HG02973 (cell line): ENCODE measurements around the gene CRABP1.

Experiments
- ATAC-seq: cut with Tn5 transposase; IDR thresholded peaks from one replicate; pipeline ENCODE4 v1.9.1; 2021; ENCODE audit warnings: moderate library complexity; ENCODE audit not compliant: unreplicated experiment

Gene CRABP1

DNA sequence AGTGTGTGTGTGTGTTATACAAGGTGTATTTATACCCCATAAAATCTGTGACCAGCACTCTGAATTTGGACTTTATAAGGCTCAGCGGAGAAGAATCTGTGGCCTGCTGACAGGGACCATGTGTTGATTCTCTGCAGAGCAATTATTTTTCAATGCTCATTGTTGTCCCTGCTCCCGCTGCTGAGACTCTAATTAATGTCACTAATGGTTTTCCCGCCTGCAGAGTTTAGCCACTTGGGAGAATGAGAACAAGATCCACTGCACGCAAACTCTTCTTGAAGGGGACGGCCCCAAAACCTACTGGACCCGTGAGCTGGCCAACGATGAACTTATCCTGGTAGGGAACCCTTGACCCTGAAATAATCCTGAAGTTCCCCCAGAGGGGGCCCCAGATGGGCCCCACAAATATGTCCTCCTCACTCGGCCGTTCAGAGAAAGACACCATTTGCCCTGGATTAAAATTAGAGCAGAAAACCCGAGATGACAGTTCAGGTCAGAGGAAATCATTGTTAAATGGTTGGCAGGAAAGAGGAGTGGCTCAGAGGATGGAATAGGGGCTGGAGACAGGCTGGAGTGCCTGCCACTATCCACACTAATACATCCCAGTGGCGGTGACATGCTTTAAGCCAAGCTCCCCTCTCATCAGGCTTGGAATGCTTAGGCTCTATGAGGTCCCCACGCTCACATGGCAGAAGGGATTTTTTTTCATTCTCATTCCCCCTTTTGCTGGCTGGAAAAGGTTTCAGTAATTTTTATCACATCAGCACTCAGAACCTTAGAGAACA is 3.3 kb downstream of the CRABP1 start:
- no peak for ATAC-seq

DNA sequence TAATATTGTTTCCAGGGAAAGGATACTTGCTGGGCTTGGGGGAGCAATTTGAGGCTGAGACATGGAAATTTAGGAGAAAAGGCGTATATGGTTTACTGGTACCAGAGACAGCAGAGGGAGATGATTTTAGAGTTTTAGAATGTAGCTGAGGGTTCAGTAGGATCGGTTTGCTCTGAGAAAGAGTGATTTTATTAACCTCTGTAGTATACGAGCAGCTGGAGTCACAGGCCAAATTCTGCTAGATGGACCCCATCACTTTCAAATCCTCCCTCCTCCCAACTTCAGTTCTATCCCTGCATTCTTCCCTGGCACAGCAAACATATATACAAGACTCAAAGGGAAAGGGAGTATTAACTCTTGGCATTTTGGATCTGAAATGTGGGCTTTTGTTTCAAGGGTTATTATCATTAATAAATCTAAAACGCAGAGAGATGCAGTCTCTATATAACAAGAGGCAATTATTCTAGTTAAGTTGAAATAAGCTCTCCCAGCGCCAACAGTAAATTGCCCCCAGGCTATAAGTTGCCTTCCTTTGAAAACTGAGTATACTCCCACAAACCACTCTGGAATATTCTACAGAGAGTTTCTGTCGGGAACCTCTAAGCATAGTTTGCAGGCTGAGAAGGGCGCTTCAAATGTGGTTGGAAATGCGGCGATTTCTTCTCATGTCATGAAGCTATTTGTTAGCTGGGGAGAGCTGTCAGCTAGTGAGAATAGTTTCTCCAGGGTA is 5.4 kb downstream of the CRABP1 start:
- ATAC-seq, result no peak

DNA sequence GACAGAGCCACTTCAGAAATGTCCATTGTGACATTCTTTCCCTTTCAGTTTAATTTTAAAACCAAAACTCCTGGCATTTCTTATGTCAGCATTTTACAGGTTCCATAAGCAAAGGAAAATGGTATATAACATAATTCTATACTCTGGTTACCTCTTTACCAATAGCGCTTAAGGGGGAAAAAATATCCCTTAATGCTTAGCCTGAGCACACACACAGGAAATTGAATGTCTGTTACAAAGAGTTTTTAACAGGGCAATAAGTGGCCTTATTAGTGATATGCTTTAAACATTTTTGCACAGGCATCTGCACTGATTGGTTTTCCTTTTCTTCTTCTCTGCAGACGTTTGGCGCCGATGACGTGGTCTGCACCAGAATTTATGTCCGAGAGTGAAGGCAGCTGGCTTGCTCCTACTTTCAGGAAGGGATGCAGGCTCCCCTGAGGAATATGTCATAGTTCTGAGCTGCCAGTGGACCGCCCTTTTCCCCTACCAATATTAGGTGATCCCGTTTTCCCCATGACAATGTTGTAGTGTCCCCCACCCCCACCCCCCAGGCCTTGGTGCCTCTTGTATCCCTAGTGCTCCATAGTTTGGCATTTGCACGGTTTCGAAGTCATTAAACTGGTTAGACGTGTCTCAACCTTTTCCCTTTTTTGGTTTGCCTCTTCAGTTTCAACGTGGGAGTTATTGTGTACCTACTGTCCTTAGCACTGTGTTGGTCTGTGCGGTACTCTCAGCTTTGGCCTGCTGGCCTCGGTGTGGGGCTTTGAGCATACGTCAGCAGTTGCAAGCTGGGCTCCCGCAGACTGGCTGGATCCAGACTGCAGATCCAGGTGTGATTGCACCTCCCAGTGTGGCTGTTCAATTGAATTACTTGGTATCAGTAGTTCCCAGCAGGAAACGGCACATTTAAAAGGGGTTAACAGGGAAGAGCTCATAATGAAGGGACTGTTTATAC is 7.7 kb downstream of the CRABP1 start:
- no peak for ATAC-seq

DNA sequence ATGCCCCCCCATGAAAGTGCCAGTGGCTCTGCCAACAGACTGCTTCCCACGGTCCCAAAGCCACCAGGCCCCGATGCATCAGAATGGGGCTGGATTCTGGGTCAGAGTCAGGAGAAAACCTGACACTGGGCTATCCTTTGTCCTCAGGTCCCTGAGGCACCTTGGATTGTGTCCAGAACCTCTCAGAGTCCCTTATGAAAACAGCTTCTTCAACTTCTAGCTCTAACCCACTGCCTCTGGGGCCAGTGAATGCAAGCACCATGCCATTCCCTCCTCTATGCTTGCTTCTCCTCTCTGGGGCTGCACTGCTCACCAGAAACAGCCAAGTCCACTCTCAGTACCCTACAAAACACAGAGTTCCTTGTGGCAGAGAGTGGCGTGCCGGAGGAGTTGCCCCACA is 9.9 kb downstream of the CRABP1 start:
- ATAC-seq, result no peak

DNA sequence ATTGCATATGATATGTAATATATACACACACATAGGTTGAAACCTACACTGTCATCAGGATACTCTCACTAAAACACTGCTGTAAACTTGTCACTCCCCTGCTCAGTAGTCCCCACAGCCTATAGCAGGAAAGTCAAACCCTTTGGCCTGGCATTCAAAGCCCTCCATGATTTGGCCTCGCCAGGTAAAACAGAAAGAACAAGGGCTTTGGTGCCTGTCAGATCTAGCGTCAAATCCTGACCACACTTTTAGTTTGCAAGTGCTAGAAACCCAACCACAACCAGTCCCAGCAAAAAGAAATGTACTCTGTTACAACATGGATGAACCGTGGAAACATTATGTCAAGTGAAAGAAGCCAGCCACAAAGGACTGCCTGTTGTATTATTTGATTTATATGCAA is 11.4 kb downstream of the CRABP1 start:
- ATAC-seq, result no peak

DNA sequence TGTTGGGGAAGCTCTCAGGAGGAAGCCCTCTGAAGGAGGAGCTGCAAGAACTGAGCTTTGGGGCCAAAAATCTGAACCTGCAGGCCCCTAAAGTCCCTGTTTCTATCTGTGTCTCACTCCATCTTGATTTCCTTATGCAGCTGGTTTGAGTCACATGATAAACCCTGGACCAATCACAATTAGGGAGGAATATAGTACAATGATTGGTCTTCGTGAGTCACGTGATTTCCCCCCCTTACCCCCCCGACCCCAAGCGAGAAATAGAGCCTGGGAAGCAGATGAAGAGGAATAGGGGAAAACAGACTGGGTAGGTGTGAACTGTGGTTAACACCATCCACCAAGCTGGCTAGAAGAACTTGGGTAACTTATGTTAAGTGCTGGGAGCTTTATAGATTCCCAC is 12.9 kb downstream of the CRABP1 start:
- ATAC-seq, result no peak

DNA sequence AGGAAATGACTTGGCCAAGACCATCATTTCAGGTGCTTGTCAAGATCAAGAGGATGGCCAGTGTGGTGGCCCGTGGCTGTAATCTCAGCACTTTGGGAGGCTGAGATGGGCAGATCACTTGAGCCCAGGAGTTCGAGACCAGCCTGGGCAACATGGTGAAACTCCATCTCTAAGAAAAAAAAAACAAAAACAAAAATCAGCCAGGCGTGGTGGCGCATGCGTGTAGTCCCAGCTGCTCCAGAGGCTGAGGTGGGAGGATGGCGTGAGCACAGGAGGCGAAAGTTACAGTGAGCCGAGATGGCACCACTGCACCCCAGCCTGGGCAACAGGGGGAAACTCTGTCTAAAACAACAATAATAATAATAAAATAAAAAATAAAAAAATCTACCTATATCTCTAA is 15.0 kb downstream of the CRABP1 start:
- ATAC-seq, result no peak

DNA sequence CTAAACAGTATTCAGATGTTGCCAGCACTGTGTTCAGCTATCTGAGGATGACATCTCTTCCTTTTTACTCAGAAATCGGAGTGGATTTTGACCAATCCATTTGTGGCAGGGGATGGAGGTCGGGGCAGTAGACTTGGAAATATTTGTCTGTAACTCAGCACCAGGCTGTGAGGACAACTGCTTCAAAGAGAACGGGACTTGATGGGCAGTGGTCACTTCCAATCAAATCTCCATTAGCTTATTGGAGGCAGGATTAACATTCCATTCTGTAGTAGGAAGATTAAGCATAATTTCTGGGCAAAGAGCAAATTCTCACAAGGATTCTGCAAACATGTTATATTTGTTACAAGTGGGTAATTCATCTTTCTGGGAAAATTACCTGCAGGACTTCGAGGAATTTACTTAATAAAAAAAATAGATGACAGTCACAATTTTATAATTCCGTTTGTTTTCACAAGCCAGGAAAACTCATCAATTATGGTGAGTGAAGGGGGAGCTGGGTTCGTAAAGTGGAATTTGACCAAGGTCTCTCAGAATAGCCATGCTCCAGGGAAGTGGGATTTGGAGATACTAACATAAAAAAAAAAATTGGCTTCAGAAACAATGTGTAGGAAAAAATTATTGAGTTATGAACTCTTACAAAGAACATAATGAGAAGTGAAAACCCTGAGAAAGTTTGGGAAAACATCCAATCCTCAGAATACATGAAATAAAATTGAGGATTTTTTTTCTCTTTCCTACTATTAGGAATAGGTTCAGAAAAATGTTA is 18.1 kb downstream of the CRABP1 start:
- no peak for ATAC-seq

DNA sequence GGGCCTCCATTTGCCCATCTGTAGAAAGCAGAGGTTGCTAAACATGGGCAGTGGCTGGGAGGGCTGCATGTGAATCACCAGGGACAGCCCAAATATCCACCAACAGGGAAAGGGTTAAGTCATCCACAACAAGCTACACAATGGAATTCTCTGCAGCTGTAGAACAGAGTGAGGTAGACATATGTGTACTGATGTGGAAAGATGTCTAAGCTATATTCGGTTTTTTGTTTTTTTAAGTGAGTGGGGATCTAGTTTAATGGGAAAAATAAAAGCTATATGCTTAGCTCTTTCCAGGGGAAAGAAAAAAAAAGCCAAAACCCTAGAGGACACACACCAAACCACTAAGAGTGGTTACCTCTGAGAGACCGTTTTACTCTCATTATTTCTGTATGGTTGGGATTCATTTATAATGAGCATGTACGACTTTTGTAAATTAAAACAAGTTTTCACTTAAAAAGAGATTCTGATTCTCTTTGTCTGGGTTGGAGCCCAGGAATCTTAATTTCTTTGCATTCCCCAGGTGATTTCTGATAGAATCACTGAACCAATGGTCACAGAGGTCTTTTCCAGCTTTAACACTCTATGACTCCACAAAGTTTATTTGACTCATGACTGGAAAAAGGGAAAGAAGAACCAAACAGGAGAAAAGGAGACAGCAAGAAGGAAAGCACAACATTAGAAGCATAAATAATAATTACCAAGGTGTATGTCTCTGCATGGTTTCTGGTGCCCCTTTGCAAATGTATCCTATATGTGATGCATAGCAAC is 19.1 kb downstream of the CRABP1 start:
- no peak for ATAC-seq

DNA sequence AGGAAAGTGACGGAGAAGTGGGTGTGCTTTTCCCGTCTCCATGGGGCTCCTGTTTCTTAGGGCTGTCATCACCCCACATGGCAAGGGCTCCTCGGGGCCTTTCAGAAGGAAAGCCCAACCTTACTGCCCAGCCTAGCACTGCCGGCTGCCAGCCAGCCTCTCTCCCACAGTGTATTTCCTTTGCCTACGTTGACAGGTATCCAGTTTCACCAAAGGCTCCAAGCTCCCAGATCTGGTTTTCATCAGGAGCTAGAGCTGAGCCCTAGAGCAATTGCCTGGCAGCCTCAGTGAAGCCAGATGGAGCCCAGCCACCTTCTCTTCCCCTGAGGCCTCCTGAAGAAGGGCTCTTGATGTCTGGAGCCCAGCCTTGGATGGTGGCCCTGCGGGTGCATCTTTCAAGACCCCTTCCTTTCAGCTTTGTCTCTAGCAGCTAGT is 20.2 kb downstream of the CRABP1 start:
- no peak for ATAC-seq

DNA sequence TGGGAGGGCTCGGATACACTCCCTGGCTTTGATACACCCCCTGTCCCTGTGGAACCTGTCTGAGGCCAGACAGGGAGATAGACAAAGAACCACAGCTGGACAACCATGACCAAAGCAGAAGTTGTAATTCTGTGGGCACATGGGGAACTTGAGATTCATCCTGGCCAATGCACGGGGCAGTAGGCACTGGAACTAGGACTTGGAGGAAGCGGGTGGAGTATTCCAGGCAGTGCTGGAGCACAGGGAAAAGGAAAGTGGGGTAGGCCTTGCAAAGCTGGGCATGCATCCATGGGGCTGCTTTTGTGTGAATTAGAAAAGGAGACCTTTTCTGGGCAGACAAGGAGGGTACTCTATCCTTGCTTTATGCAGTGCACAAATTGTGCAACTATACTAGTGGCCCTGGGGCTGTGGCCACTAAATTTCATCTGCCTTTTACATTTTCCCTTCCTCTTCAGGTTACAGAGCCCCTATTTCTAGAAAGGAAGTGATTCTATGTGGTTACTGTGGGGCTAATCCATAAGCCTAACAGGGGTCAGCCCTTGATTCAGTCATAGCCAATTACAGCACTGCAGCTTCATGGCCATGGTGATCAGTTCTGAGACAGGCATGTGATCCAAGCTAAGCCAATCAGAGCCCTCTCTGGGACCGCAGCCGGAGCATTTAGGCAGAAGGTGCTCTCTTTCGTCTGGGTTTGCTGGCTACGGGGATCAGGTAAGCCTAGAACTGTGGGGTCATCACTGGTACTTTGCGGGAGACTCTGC is 21.0 kb downstream of the CRABP1 start:
- no peak for ATAC-seq

DNA sequence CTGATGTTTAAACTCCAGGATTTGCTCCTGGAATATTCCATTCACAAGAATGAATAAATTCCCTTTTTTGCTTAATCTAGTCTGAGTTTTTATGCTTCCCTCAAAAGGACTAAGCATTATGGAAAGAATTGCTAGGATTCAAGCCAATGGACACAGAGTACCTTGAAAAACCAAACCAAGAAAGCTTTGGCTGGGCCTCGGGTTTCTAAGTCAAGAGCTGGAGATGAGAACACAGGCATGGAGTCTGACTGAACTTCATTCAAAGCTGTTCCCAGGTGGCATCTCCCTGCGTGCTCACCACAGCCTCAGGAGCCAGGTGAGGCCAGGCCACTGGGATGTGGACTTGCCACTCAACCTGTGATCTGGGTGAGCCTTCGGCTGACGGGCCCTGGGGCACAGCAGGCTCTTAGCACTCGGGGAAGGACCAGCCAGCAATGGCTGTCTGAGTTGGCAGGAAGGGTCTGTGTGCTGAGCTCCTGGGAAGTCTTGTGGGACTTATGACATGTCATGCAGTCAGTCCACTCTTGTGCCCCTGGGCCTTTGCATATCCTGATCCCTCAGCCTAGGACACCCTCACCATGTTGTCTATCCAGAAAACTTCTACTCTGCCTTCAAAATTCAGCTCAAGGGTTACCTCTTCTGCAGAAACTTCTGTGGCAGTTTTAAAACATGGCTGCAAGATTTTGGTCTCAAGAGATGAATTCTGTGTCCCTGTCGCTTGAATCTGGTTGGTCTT is 21.8 kb downstream of the CRABP1 start:
- ATAC-seq, result no peak

DNA sequence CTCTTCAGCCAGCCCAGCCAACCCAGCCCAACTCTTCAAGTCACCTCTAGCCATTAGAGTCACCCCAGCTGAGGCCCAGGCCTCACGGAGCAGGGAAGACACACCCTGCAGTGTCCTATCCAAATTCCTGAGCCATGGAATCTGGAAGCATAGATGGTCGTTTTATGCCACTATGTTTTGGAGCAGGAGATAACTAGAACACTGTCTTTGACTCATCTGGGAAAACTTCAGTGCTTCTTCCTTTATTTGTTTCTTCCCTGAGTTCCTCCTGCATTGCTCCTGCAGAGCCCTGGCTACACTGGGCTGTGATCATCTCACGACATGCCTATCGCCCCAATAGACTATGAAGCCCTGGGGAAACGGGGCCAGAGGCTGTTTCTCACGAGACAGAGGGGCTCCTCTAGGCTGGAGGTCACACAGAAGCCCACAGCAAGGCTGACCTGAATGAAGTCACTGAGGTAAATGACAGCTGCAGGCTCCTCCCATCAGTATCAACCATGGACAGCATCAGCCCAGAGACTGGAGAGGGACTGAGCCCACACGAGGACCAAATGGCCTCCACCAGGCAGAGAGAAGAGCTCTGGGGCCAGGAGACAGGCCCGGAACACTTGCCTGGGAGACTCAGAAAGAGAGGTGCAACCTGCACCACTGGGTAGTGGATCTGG is 22.7 kb downstream of the CRABP1 start:
- ATAC-seq, result no peak

DNA sequence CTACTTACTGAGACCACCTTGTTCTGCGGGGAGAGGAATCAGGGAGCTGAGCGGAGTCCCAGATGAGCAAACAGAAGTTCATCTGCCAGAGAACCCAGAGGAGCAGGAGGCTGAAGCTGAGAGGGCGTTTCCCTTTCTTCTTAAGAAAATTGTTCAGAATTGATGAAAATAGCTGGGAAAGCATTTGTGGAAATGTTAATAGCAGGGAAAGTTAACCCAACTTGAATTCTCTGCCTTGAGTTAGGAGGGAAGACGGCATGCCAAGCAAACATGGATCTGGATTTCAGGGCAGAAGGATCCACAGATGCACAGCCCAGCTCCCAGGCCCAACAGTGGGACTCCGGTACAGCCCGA is 23.2 kb downstream of the CRABP1 start:
- no peak for ATAC-seq

DNA sequence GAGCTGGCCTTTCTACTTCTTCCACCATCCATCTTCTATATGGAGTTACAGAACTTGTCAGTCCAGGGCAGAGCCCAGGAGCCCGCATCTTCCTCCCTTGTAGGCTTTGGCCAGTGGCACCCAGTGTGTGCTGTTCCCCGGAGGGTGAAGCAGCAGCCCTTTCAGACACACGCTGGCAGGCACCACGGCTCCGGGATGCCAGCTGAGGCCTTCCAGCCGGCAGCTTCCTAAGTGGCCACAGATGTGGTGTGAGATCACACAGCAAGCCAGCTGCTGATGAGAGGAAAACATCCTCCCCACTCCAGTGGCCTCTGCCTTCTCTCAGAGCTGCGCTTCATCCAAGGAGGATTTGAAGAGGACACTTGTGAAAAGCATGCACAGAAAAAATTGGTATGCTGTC is 24.1 kb downstream of the CRABP1 start:
- no peak for ATAC-seq

DNA sequence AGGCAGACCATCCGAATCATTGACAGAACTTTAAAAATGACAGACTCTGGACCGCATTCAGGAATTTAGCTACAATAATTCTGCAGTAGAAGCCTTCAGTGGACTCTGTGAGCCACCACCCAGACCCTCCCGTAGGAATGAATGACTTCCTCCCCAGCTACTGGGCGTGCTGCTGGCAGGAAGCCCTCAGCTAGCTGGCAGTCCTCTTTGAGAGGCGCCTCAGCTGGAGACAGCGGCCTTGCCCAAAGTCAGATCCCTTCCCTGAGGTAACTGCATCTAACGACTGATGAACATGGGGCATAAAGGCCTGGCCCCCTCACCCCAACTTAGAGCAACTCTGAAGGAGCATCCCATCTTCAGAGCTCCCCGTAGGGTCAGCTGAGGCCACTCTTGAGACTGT is 25.8 kb downstream of the CRABP1 start:
- no peak for ATAC-seq

DNA sequence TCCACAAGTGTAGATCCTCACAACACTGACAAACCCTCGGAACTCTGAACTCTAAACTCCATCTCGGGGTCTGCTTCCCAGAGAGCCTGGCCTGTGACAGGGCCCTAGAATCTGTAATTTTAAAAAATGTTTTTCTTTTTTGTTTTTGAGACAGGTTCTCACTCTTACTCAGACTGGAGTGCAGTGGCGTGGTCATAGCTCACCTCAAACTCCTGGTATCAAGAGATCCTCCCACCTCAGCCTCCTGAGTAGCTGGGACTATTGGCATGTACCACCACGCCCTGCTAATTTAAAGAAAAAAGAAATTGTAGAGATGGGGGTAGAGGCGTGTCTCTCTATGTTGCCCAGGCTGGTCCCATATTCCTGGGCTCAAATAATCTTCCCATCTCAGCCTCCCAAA is 26.2 kb downstream of the CRABP1 start:
- ATAC-seq, result no peak

DNA sequence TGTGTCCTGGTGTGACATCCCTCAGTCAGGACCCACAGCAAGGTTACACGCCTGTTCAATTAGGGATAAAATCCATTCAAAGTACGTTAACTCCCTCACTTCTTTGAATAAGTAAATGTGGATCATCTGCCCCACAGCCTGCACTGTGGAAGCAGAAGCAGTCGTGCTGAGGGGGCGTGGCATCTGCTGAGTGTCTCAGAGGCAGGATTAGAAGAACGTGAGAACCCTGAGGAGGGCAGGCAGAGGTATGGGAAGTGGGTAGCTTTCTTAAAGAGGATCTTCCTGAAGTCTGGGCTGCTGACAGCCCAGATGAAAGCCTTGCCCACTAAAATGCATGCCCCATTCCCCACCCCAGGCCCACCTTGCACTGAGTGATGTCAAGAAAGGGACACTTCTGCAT is 28.5 kb downstream of the CRABP1 start:
- no peak for ATAC-seq
